ENCODE data around the gene LRRC15.

DNA sequence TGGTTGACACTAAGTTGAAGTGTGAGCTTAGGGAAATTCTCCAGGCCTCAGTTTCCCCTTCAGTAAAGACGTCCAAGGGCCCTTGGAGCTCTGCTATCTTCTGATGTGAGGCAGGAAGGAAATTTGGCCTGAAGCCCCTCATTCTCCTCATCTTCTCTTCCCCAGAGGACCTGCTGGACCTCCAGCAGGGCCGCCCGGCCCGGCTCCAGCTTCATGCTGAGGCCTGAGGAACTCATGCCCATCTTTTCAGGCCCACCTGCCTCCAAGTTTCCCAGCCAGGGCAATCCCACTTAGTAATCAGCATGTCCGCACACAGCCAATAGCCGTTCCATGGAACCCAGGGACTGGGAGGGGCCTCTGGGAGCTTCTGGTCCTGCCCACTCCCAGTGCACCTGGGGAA lies 4.0 kb downstream of the LRRC15 start:
- TF ChIP-seq POLR2AphosphoS5 (IDR thresholded peaks at IDR 0.05; ENCODE audit: low read depth) (no peak), CTCF (conservative IDR thresholded peaks at IDR 0.05; ENCODE audit: low read depth in 2 of 2) (no peak), EZH2 (IDR thresholded peaks at IDR 0.05; ENCODE audit: low read depth, unreplicated experiment) (no peak), EZH2phosphoT487 (IDR thresholded peaks at IDR 0.05; ENCODE audit: unreplicated experiment) (no peak), NANOG (IDR thresholded peaks at IDR 0.05; ENCODE audit: borderline replicate concordance) (no peak), CREB1 (CRISPR knock-in tag; IDR thresholded peaks at IDR 0.05; ENCODE audit: low read depth) (no peak), JUNB (IDR thresholded peaks at IDR 0.05; ENCODE audit: unreplicated experiment) (no peak)
- TF ChIP-seq, protein P1, sequence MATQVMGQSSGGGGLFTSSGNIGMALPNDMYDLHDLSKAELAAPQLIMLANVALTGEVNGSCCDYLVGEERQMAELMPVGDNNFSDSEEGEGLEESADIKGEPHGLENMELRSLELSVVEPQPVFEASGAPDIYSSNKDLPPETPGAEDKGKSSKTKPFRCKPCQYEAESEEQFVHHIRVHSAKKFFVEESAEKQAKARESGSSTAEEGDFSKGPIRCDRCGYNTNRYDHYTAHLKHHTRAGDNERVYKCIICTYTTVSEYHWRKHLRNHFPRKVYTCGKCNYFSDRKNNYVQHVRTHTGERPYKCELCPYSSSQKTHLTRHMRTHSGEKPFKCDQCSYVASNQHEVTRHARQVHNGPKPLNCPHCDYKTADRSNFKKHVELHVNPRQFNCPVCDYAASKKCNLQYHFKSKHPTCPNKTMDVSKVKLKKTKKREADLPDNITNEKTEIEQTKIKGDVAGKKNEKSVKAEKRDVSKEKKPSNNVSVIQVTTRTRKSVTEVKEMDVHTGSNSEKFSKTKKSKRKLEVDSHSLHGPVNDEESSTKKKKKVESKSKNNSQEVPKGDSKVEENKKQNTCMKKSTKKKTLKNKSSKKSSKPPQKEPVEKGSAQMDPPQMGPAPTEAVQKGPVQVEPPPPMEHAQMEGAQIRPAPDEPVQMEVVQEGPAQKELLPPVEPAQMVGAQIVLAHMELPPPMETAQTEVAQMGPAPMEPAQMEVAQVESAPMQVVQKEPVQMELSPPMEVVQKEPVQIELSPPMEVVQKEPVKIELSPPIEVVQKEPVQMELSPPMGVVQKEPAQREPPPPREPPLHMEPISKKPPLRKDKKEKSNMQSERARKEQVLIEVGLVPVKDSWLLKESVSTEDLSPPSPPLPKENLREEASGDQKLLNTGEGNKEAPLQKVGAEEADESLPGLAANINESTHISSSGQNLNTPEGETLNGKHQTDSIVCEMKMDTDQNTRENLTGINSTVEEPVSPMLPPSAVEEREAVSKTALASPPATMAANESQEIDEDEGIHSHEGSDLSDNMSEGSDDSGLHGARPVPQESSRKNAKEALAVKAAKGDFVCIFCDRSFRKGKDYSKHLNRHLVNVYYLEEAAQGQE (IDR thresholded peaks at IDR 0.05; ENCODE audit: unreplicated experiment), result no peak
- TF ChIP-seq, protein P2, sequence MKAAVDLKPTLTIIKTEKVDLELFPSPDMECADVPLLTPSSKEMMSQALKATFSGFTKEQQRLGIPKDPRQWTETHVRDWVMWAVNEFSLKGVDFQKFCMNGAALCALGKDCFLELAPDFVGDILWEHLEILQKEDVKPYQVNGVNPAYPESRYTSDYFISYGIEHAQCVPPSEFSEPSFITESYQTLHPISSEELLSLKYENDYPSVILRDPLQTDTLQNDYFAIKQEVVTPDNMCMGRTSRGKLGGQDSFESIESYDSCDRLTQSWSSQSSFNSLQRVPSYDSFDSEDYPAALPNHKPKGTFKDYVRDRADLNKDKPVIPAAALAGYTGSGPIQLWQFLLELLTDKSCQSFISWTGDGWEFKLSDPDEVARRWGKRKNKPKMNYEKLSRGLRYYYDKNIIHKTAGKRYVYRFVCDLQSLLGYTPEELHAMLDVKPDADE (IDR thresholded peaks at IDR 0.05), result no peak
